NB4 (cell line): Measurements from ENCODE around the gene MAP3K2.
A peak's percentile ranks its signal among the peaks of the same experiment; 100 is the strongest.

Experiments
- CTCF ChIP-seq: IDR thresholded peaks from one replicate; pipeline ENCODE4 v1.5.1; 2012; ENCODE audit warnings: low read depth, low read length
- MAX ChIP-seq: IDR thresholded peaks from 2 replicates; pipeline ENCODE4 v1.6.1; 2011; ENCODE audit warnings: low read depth, low read length
- MYC ChIP-seq: IDR thresholded peaks from 2 replicates; pipeline ENCODE4 v1.6.1; 2011; ENCODE audit warnings: low read depth, low read length
- POLR2A ChIP-seq: IDR thresholded peaks from 2 replicates; pipeline ENCODE4 v1.6.1; 2011; ENCODE audit warnings: mild to moderate bottlenecking; ENCODE audit not compliant: insufficient read length; ENCODE audit errors: extremely low read depth

GRCh38 chr2:127422559-127423477 lies 35.0 kb upstream of the MAP3K2 start:
- TF ChIP-seq POLR2A (peak; percentile 41), CTCF (peak; percentile 5), MAX (peak; percentile 86), MYC (peak; percentile 51; the same call in 1 of the 2 replicates)
